ENCODE data around the gene SRF. TPM values are rescaled to one million over a fixed set of nuclear protein-coding genes. Genes with fewer than 3 reads are reported as not detected.

The SRF gene
- total and polyA plus RNA-seq, 4 donors: 2.0 to 11.7 (median 7.1) TPM

- peaks cover 0 to 2% (median 0%) of the 10 kb centered on the region in 4 donors for H3K4me1 ChIP-seq (ENCODE audit: control insufficient read depth in 4 of 4, insufficient read depth in 4 of 4, low read length in 3 of 4)
- no peak overlapping the region for H3K4me3 ChIP-seq (ENCODE audit: low read depth in 1 of 3, low read length in 3 of 3)
- no peaks in the 10 kb centered on the region for H3K9me3 ChIP-seq (ENCODE audit: control insufficient read depth in 4 of 4, low read length in 3 of 4)
- TF ChIP-seq ZBTB33 (IDR thresholded peaks at IDR 0.05) (no peak), CTCF (IDR thresholded peaks at IDR 0.05; ENCODE audit: low read depth, low read length, missing input control) (no peak), YY1 (IDR thresholded peaks at IDR 0.05) (no peak)
- WGBS: 93% methylated on average over 14 of the region's 14 CpGs
- DNase-seq (ENCODE audit: low spot score): no peak
- peaks cover 2 to 23% (median 8%) of the 10 kb centered on the region in 4 donors for H3K36me3 ChIP-seq (ENCODE audit: control insufficient read depth in 4 of 4, insufficient read depth in 3 of 4, low read depth in 1 of 4, low read length in 3 of 4)
- H3K27ac ChIP-seq (ENCODE audit: low read depth in 1 of 2, low read length in 2 of 2): no peak overlapping the region
- H3K27me3 ChIP-seq (ENCODE audit: control insufficient read depth in 4 of 4, insufficient read depth in 4 of 4, low read length in 3 of 4): no peaks in the 10 kb centered on the region
- H3K9ac ChIP-seq (ENCODE audit: low read depth in 1 of 2, low read length in 2 of 2): no peak overlapping the region
Measured at GRCh38 chr6:43223175-43223574, 52.1 kb downstream of the SRF start.

- H3K4me1 ChIP-seq (ENCODE audit: control insufficient read depth in 4 of 4, insufficient read depth in 4 of 4, low read length in 3 of 4): peaks cover 0 to 13% (median 3%) of the 10 kb centered on the region in 4 donors
- no peaks in the 10 kb centered on the region for H3K27me3 ChIP-seq (ENCODE audit: control insufficient read depth in 4 of 4, insufficient read depth in 4 of 4, low read length in 3 of 4)
- TF ChIP-seq GABPA (IDR thresholded peaks at IDR 0.05 in 1 of 2, conservative IDR thresholded peaks at IDR 0.05 in 1 of 2): no peak
- no peak for TF ChIP-seq NR2F2 (IDR thresholded peaks at IDR 0.05)
- TF ChIP-seq HNF4A (conservative IDR thresholded peaks at IDR 0.05): no peak
- no peak for TF ChIP-seq EGR1 (IDR thresholded peaks at IDR 0.05; ENCODE audit: low read depth in 2 of 2)
- TF ChIP-seq HNF4G (IDR thresholded peaks at IDR 0.05): no peak
- no peak for TF ChIP-seq RXRA (IDR thresholded peaks at IDR 0.05)
- no peak for TF ChIP-seq ZBTB33 (IDR thresholded peaks at IDR 0.05)
- no peak for TF ChIP-seq SP1 (IDR thresholded peaks at IDR 0.05)
- H3K36me3 ChIP-seq (ENCODE audit: control insufficient read depth in 4 of 4, insufficient read depth in 3 of 4, low read depth in 1 of 4, low read length in 3 of 4): peaks cover 2 to 15% (median 5%) of the 10 kb centered on the region in 4 donors
- no peak overlapping the region for H3K4me3 ChIP-seq (ENCODE audit: low read depth in 1 of 3, low read length in 3 of 3)
- no peak for DNase-seq (ENCODE audit: low spot score)
- no peak overlapping the region for H3K27ac ChIP-seq (ENCODE audit: low read depth in 1 of 2, low read length in 2 of 2)
- H3K9me3 ChIP-seq (ENCODE audit: control insufficient read depth in 4 of 4, low read length in 3 of 4): no peaks in the 10 kb centered on the region
- no peak overlapping the region for H3K9ac ChIP-seq (ENCODE audit: low read depth in 1 of 2, low read length in 2 of 2)
- 90% methylated on average over 11 of the region's 11 CpGs for WGBS
Measured at GRCh38 chr6:43226192-43226851, 55.3 kb downstream of the SRF start.

All from liver (tissue), 9 donors.